Measurements from ENCODE around the gene TUBG1. TPM values are rescaled to one million over a fixed set of nuclear protein-coding genes. Genes with fewer than 3 reads are reported as not detected.
A peak's percentile ranks its signal among the peaks of the same experiment; 100 is the strongest.

The TUBG1 gene
- total RNA-seq, 1 experiment from 2014 or later, result 140 TPM

GRCh38 chr17:42563950-42564349 lies 45.5 kb upstream of the TUBG1 start:
- CTCF ChIA-PET, result interaction anchor here (1.3 to 1.6 kb wide), 2 partner anchors 14 to 15 kb away, joined by 4 to 7 read pairs; no protein-coding TSS in a partner anchor
- peak overlapping the region; percentile 88 for H3K4me3 Mint-ChIP-seq
- peaks cover 22% of the 10 kb centered on the region for H3K4me1 Mint-ChIP-seq
- H3K27ac Mint-ChIP-seq, result no peak overlapping the region; the same call in 1 of the 2 replicates
- DNase-seq (ENCODE audit: low spot score), result no peak
- no peak for ATAC-seq
- no peaks in the 10 kb centered on the region for H3K27me3 Mint-ChIP-seq (ENCODE audit: low read depth)
- TF ChIP-seq ESRRA (CRISPR knock-in tag; IDR thresholded peaks at IDR 0.05; ENCODE audit: borderline replicate concordance) (no peak), AFF4 (CRISPR knock-in tag; IDR thresholded peaks at IDR 0.05; ENCODE audit: borderline replicate concordance) (no peak), NFYB (CRISPR knock-in tag; conservative IDR thresholded peaks at IDR 0.05; ENCODE audit: low read depth) (no peak), CREB1 (CRISPR knock-in tag; IDR thresholded peaks at IDR 0.05) (no peak), STAT6 (CRISPR knock-in tag; conservative IDR thresholded peaks at IDR 0.05; ENCODE audit: low read depth) (no peak), E2F4 (CRISPR knock-in tag; IDR thresholded peaks at IDR 0.05; ENCODE audit: borderline replicate concordance, low read depth) (no peak), HMGXB4 (CRISPR knock-in tag; IDR thresholded peaks at IDR 0.05) (no peak)
- H3K36me3 Mint-ChIP-seq, result peaks cover 7% of the 10 kb centered on the region
- no peaks in the 10 kb centered on the region for H3K9me3 Mint-ChIP-seq
- POLR2A ChIA-PET, result no interaction called here

- ATAC-seq, result no peak
- H3K27me3 Mint-ChIP-seq (ENCODE audit: low read depth), result no peaks in the 10 kb centered on the region
- TF ChIP-seq GABPB1 (CRISPR knock-in tag; IDR thresholded peaks at IDR 0.05) (0 out of 2 replicates have a peak, but pooled peaks have one; percentile 26), MLX (CRISPR knock-in tag; IDR thresholded peaks at IDR 0.05) (no peak), ZBTB21 (CRISPR knock-in tag; IDR thresholded peaks at IDR 0.05; ENCODE audit: borderline replicate concordance) (no peak)
- no peak overlapping the region for H3K27ac Mint-ChIP-seq
- ChIA-PET CTCF (interaction anchor here (1.3 kb wide), 1 partner anchor 13 kb away, joined by 7 read pairs; no protein-coding TSS in a partner anchor), POLR2A (no interaction called here)
- no peaks in the 10 kb centered on the region for H3K9me3 Mint-ChIP-seq
- no peak overlapping the region for H3K4me3 Mint-ChIP-seq
- H3K36me3 Mint-ChIP-seq, result peaks cover 17% of the 10 kb centered on the region
- H3K4me1 Mint-ChIP-seq, result peaks cover 22% of the 10 kb centered on the region
- DNase-seq (ENCODE audit: low spot score), result no peak
Observed at GRCh38 chr17:42564815-42565522, 44.5 kb upstream of the TUBG1 start.

All from WTC11 (cell line).